Transverse colon (tissue), 4 donors: Measurements from ENCODE around the gene TMEM250. TPM values are rescaled to one million over a fixed set of nuclear protein-coding genes. Genes with fewer than 3 reads are reported as not detected.

ENCODE experiments used
- DNase-seq: peaks from one replicate; pipeline ENCODE4 v3.0.0-alpha.2; 2019
- H3K27ac ChIP-seq, 4 donors: fragments of 200-600 bp; sonication (generic); 2 replicates each; pipeline ENCODE4 v1.5.1; 2016 to 2018; ENCODE audit warnings: inconsistent platforms in 4 of 4
- H3K27me3 ChIP-seq: fragments of 200-600 bp; sonication (generic); 2 replicates; pipeline ENCODE4 v1.5.1; 2017; ENCODE audit warnings: inconsistent platforms
- H3K36me3 ChIP-seq, 4 donors: fragments of 200-600 bp; sonication (generic); 2 replicates each; pipeline ENCODE4 v1.5.1; 2017 to 2019; ENCODE audit warnings: inconsistent platforms in 4 of 4
- H3K4me1 ChIP-seq, 4 donors: fragments of 200-600 bp; sonication (generic); 2 replicates each; pipeline ENCODE4 v1.5.1; 2017 to 2020; ENCODE audit warnings: inconsistent platforms in 4 of 4
- H3K4me3 ChIP-seq, 4 donors: fragments of 200-600 bp; sonication (generic); 1 replicate in 1 of 4; 2 replicates in 3 of 4; pipeline versions ENCODE4 v1.5.1 to v1.6.1; 2017 to 2019; ENCODE audit warnings: inconsistent platforms in 4 of 4
- H3K9me3 ChIP-seq, 2 donors: fragments of 200-600 bp; sonication (generic); 2 replicates each; pipeline ENCODE4 v1.5.1; 2017 to 2019; ENCODE audit warnings: inconsistent platforms in 2 of 2
- EP300 ChIP-seq: sonication (generic); formaldehyde crosslinking; IDR thresholded peaks from one replicate; pipeline ENCODE4 v1.6.1; 2017; ENCODE audit warnings: antibody characterized with exemption, low read depth
- POLR2A ChIP-seq: fragments of 450-650 bp; IDR thresholded peaks from one replicate; pipeline ENCODE4 v1.6.1; 2016; ENCODE audit warnings: antibody characterized with exemption, mild to moderate bottlenecking, moderate library complexity
- POLR2AphosphoS5 ChIP-seq, 3 donors: sonication (generic); formaldehyde crosslinking; IDR thresholded peaks; one replicate each; pipeline ENCODE4 v1.6.1; 2016; ENCODE audit warnings: antibody characterized with exemption in 3 of 3
- WGBS, 2 donors: methylation state at CpG; one replicate each; pipeline ENCODE4 v1.1.5; 2018; ENCODE audit warnings: low coverage in 1 of 2; 5-methylcytosine and 5-hydroxymethylcytosine counted together
- in situ Hi-C, 4 donors: fragments of 200-750 bp; cut with MboI; loops; one replicate each; pipeline versions ENCODE4 v1.15.0 to v1.15.1; 2017; ENCODE audit warnings: low sequenced_read_pairs in 3 of 4, low pct_ligation_motif_present in 1 of 4, low pct_unique_long_range_greater_than_20kb in 1 of 4
- intact Hi-C: fragments of 100-400 bp; cut with DNase I; formaldehyde crosslinking; loops from one replicate; pipeline ENCODE4 v1.15.1; 2023; ENCODE audit warnings: low total_unique reads
- total RNA-seq, 4 donors: library from RNA; depleted of rRNA; stranded (reverse); fragments of >200 nt; gene quantifications; one replicate each; pipeline ENCODE4 v1.1.0, GENCODE V29; 2016
- TF ChIP-seq, protein P1 (sequence below), 5 experiments: fragments of 200-600 bp in 3 of 5; fragments of 450-650 bp in 2 of 5; sonication (generic) in 3 of 5; IDR thresholded peaks; 1 replicate in 2 of 5; 2 replicates in 3 of 5; pipeline ENCODE4 v1.5.1; 2016 to 2017; ENCODE audit warnings: antibody characterized with exemption in 5 of 5, inconsistent platforms in 3 of 5, mild to moderate bottlenecking in 2 of 5, moderate library complexity in 1 of 5

The TMEM250 gene
- total RNA-seq, 4 donors from 2014 or later: 50.3 to 187 (median 86.6) TPM

DNA sequence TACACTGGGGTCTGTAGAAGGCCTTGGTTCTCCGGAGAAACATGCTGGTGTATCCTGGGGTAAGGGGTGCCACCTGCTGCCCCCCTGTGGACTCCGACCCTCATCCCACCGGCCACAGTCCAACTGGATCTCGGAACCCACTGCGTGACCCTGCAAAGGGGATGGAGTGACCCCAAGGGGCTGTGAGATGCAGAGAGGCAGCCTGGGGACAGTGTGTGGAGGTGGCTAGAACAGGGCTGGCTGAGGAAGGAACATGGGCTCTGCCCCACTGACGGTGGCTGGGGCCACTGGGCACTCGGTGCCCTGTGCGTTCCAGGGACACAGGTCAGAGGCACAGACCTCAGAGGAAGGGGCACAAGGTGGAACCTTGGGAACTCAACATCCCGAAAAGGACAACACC, 25.9 kb downstream of the TMEM250 start:
- Histone ChIP-seq H3K4me3 (no peak overlapping the region), H3K27me3 (no peaks in the 10 kb centered on the region), H3K9me3 (no peaks in the 10 kb centered on the region), H3K36me3 (no peaks in the 10 kb centered on the region), H3K27ac (peak overlapping the region; percentile 93 to 98 (median 96)), H3K4me1 (peaks cover 35 to 73% (median 66%) of the 10 kb centered on the region in 4 donors)
- WGBS, 2 donors: 70% methylated on average over 9 of the region's 9 CpGs; no CpG with 5 or more reads in 1 of the 2 donors
- TF ChIP-seq POLR2A (no peak), POLR2AphosphoS5 (IDR thresholded peaks at IDR 0.05) (no peak), EP300 (no peak)
- TF ChIP-seq, protein P1, sequence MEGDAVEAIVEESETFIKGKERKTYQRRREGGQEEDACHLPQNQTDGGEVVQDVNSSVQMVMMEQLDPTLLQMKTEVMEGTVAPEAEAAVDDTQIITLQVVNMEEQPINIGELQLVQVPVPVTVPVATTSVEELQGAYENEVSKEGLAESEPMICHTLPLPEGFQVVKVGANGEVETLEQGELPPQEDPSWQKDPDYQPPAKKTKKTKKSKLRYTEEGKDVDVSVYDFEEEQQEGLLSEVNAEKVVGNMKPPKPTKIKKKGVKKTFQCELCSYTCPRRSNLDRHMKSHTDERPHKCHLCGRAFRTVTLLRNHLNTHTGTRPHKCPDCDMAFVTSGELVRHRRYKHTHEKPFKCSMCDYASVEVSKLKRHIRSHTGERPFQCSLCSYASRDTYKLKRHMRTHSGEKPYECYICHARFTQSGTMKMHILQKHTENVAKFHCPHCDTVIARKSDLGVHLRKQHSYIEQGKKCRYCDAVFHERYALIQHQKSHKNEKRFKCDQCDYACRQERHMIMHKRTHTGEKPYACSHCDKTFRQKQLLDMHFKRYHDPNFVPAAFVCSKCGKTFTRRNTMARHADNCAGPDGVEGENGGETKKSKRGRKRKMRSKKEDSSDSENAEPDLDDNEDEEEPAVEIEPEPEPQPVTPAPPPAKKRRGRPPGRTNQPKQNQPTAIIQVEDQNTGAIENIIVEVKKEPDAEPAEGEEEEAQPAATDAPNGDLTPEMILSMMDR (IDR thresholded peaks at IDR 0.05): no peak
- no peak for DNase-seq
- intact Hi-C loops: no loop called here
- in situ Hi-C loops: no loop called here

DNA sequence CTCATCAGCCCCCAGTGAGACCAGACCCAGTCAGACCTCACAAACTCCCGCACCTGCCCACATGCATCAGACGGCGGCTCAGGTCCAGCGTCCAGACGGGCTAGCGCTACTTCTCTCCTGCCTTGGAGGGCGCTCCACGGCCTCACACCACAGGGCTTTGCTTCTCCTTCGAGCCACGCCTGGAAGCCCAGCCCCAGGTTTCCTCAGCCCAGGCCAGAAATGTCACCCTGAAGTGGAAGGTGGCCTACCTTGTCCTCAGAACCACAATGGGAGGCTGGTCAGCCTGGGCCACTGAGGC, 26.4 kb downstream of the TMEM250 start:
- Histone ChIP-seq H3K4me1 (peaks cover 35 to 77% (median 69%) of the 10 kb centered on the region in 4 donors), H3K9me3 (no peaks in the 10 kb centered on the region), H3K27me3 (no peaks in the 10 kb centered on the region), H3K27ac (peak overlapping the region; percentile 93 to 98 (median 96)), H3K4me3 (no peak overlapping the region), H3K36me3 (no peaks in the 10 kb centered on the region)
- DNase-seq: no peak
- 85% methylated on average over 10 of the region's 10 CpGs; no CpG with 5 or more reads in 1 of the 2 donors for WGBS, 2 donors
- in situ Hi-C loops (no loop called here), intact Hi-C loops (no loop called here)
- TF ChIP-seq EP300: no peak
- TF ChIP-seq POLR2AphosphoS5 (IDR thresholded peaks at IDR 0.05): no peak
- TF ChIP-seq, protein P1 (IDR thresholded peaks at IDR 0.05): no peak
- no peak for TF ChIP-seq POLR2A

DNA sequence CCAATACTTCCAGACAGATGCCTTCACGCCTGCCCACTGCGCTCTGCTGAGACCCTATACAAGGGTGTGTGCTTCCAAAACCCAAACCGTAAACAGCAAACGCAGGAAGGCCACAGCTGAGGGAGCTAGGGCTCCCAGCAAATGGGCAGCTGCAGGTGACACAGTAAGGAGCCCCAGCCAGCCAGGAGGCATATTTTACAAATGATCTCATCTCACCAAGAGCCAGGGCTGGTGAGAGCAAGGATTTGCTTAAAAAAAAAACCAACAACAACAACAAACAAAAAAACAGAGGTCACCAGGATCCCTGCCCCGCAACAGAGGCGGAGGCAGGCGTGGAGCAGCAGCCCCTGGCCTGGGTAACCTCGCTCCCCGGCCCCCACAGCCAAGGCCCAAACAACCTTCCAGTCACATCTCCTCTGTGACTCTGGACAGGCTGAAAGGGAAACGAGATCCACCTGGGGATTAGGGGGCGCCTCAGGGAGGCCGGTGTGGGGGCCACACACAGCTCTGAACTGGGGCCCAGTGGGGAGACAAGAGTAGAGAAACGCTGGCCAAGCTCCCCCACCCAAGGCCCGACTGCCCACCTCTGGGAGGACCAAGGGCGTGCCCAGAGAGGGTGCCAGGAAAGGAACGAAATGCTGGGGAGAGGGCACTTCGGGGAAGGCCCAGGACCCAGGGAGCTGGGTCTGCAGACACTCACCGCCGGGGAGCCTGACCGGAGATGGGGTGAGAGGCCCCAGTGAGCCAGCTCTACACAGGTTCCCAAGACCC, 26.9 kb downstream of the TMEM250 start:
- 71 to 78% methylated on average over 6 to 20 of the region's 20 CpGs for whole genome bisulfite sequencing, 2 donors
- Histone ChIP-seq H3K9me3 (no peaks in the 10 kb centered on the region), H3K4me3 (peak overlapping the region in 1 of 4 donors; percentile 16), H3K27ac (peak overlapping the region; percentile 93 to 98 (median 96)), H3K4me1 (peaks cover 35 to 81% (median 69%) of the 10 kb centered on the region in 4 donors), H3K27me3 (no peaks in the 10 kb centered on the region), H3K36me3 (no peaks in the 10 kb centered on the region)
- TF ChIP-seq POLR2AphosphoS5 (IDR thresholded peaks at IDR 0.05) (no peak), EP300 (no peak), POLR2A (no peak)
- TF ChIP-seq, protein P1 (IDR thresholded peaks at IDR 0.05): no peak
- in situ Hi-C loops: no loop called here
- intact Hi-C loops: no loop called here
- no peak for DNase-seq

DNA sequence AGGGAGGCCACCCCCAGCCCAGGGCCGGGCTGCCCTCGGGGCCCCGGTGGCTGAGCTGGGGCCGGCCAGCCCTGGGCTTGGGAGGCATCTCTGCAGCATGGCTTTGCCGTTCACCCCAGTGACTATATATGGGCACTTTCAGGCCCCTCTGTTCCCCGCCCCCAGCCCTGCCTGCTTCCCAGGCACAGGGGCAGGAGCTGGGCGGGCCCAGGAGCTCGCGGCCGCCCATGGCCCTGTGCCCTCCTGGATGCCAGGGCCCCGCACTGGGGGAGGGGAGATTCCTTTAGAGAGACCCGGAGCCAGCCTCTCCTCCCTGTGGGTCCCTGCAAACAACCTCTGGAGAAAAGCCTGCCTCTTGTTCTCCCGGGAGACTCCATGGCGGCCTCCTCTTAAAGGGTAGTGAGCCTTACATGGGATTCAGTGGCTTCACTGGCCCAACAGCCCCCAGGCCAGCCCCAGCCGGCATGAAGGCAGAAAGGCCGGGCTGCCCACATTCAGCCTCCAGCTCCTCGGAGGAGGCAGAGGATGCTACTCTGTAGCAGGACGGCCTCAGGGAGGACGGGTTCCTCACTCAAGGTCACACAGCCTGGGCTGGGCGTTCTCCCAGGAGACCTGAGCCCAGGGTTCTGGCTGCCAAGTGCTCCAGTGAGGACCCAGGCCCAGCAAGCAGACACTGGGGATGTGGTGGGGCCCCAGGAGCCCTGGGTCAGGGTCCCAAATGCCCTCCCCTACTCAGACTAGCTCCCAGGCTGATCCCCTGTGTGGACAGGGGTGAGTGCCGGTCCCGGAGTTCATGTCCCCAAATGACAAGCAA, 27.7 kb downstream of the TMEM250 start:
- H3K4me1 ChIP-seq: peaks cover 28 to 82% (median 67%) of the 10 kb centered on the region in 4 donors
- no peaks in the 10 kb centered on the region for H3K27me3 ChIP-seq
- intact Hi-C loops (no loop called here), in situ Hi-C loops (no loop called here)
- DNase-seq: peak; percentile 50
- peak overlapping the region; percentile 93 to 98 (median 96) for H3K27ac ChIP-seq
- TF ChIP-seq POLR2AphosphoS5 (IDR thresholded peaks at IDR 0.05): peak in 1 of 3 donors; percentile 17
- TF ChIP-seq, protein P1 (IDR thresholded peaks at IDR 0.05): no peak
- H3K36me3 ChIP-seq: no peaks in the 10 kb centered on the region
- H3K4me3 ChIP-seq: peak overlapping the region in 1 of 4 donors; percentile 16
- WGBS, 2 donors: 60 to 90% methylated on average over 4 to 13 of the region's 22 CpGs
- H3K9me3 ChIP-seq: no peaks in the 10 kb centered on the region
